Nephron progenitor cell (in vitro differentiated cells): Measurements from ENCODE around the gene CACNA2D4.

Experiments used
- DNase-seq: peaks from one replicate; pipeline ENCODE4 v3.0.0; 2021
- H3K27ac Mint-ChIP-seq: 2 replicates; pipeline ENCODE4 v1.8.0; 2021; ENCODE audit warnings: mild to moderate bottlenecking, moderate library complexity, mixed read lengths
- H3K27me3 Mint-ChIP-seq: 2 replicates; pipeline ENCODE4 v1.8.0; 2021; ENCODE audit warnings: mild to moderate bottlenecking, low read depth, mixed read lengths; ENCODE audit not compliant: poor library complexity
- H3K36me3 Mint-ChIP-seq: 2 replicates; pipeline ENCODE4 v1.8.0; 2021; ENCODE audit warnings: low read depth, mixed read lengths
- H3K4me1 Mint-ChIP-seq: 2 replicates; pipeline ENCODE4 v1.8.0; 2021; ENCODE audit warnings: mixed read lengths
- H3K4me3 Mint-ChIP-seq: 2 replicates; pipeline ENCODE4 v1.8.0; 2021; ENCODE audit warnings: mild to moderate bottlenecking, moderate library complexity, mixed read lengths
- H3K9me3 Mint-ChIP-seq: 2 replicates; pipeline ENCODE4 v1.8.0; 2021; ENCODE audit warnings: mild to moderate bottlenecking, moderate library complexity, mixed read lengths
- CTCF ChIP-seq: fragments of 200-600 bp; sonication (generic); IDR thresholded peaks from 2 replicates; pipeline ENCODE4 v1.5.0; 2021; ENCODE audit warnings: antibody characterized with exemption

The CACNA2D4 gene

GRCh38 chr12:1800401-1801302 is 117.8 kb downstream of the CACNA2D4 start:
- Mint-ChIP-seq H3K4me1 (peaks cover 39% of the 10 kb centered on the region), H3K27me3 (peaks cover 21% of the 10 kb centered on the region), H3K36me3 (no peaks in the 10 kb centered on the region), H3K9me3 (no peaks in the 10 kb centered on the region), H3K4me3 (no peak overlapping the region), H3K27ac (no peak overlapping the region)
- DNase-seq = peak; percentile 51
- peak; percentile 47 for TF ChIP-seq CTCF

GRCh38 chr12:1799882-1800400 is 118.5 kb downstream of the CACNA2D4 start:
- H3K36me3 Mint-ChIP-seq = no peaks in the 10 kb centered on the region
- H3K9me3 Mint-ChIP-seq = no peaks in the 10 kb centered on the region
- H3K4me1 Mint-ChIP-seq = peaks cover 47% of the 10 kb centered on the region
- H3K27me3 Mint-ChIP-seq = peaks cover 23% of the 10 kb centered on the region
- H3K27ac Mint-ChIP-seq = no peak overlapping the region
- H3K4me3 Mint-ChIP-seq = no peak overlapping the region
- TF ChIP-seq CTCF = no peak
- no peak for DNase-seq

- Mint-ChIP-seq H3K27me3 (peaks cover 23% of the 10 kb centered on the region), H3K27ac (no peak overlapping the region), H3K36me3 (no peaks in the 10 kb centered on the region), H3K9me3 (no peaks in the 10 kb centered on the region), H3K4me3 (no peak overlapping the region), H3K4me1 (peaks cover 48% of the 10 kb centered on the region)
- no peak for TF ChIP-seq CTCF
- no peak for DNase-seq
These were observed 119.2 kb downstream of the CACNA2D4 start for GRCh38 chr12:1799051-1799881.

GRCh38 chr12:1798641-1799020 is 119.8 kb downstream of the CACNA2D4 start:
- Mint-ChIP-seq H3K9me3 (no peaks in the 10 kb centered on the region), H3K27me3 (peaks cover 23% of the 10 kb centered on the region), H3K27ac (no peak overlapping the region), H3K4me3 (no peak overlapping the region), H3K4me1 (peaks cover 50% of the 10 kb centered on the region), H3K36me3 (no peaks in the 10 kb centered on the region)
- TF ChIP-seq CTCF = no peak
- no peak for DNase-seq

- Mint-ChIP-seq H3K27ac (no peak overlapping the region), H3K36me3 (no peaks in the 10 kb centered on the region), H3K27me3 (peaks cover 25% of the 10 kb centered on the region), H3K9me3 (no peaks in the 10 kb centered on the region), H3K4me1 (peaks cover 55% of the 10 kb centered on the region), H3K4me3 (no peak overlapping the region)
- DNase-seq = no peak
- no peak for TF ChIP-seq CTCF
These were observed 120.3 kb downstream of the CACNA2D4 start for GRCh38 chr12:1797991-1798640.
